ENCODE results near the gene P4HA2. TPM values are rescaled to one million over a fixed set of nuclear protein-coding genes. Genes with fewer than 3 reads are reported as not detected.

The P4HA2 gene
- total and polyA plus RNA-seq, 2 of the 8 experiments (the other 6 are each of a cell fraction or from before 2014, with no cell fraction given) = 7.4 to 9.3 TPM

GRCh38 chr5:132238169-132238744 lies 10.6 kb upstream of the P4HA2 start:
- ChIA-PET POLR2A (ENCODE audit: partially characterized antibody) (interaction anchor here (1.4 to 2.4 kb wide), 2 partner anchors 10 to 258 kb away, joined by 3 to 11 read pairs; partner anchors contain the start of gene P4HA2), CTCF (ENCODE audit: partially characterized antibody) (interaction anchor here (0.6 to 5.9 kb wide), 68 partner anchors 10 to 649 kb away, joined by 3 to 96 read pairs (median 6); partner anchors contain the start of genes ACSL6, CSF2, P4HA2 and PDLIM4)
- H3K4me3 ChIP-seq (ENCODE audit: extremely low read depth in 1 of 4, insufficient read depth in 2 of 4, low read depth in 3 of 4, low read length in 4 of 4) = no peak overlapping the region
- H2AK5ac ChIP-seq (ENCODE audit: low read depth, low read length) = no peak overlapping the region
- H3K27me3 ChIP-seq (replicated peaks in 1 of 4; ENCODE audit: control insufficient read depth in 3 of 4, extremely low read depth in 1 of 4, insufficient read depth in 3 of 4, low read length in 3 of 4) = no peaks in the 10 kb centered on the region
- no peak overlapping the region for H3K9ac ChIP-seq (replicated peaks in 1 of 4; ENCODE audit: extremely low read depth in 1 of 4, low read depth in 3 of 4, low read length in 3 of 4)
- 0 out of 2 replicates have a peak overlapping the region, but pooled peaks have one; percentile 31 for H2BK15ac ChIP-seq (ENCODE audit: low read length)
- no peak overlapping the region for H4K5ac ChIP-seq (ENCODE audit: insufficient read length, low read depth, low read length)
- no peak overlapping the region for H3K4ac ChIP-seq (replicated peaks; ENCODE audit: insufficient read length, low read depth, low read length)
- H3K9me3 ChIP-seq (ENCODE audit: insufficient read depth in 2 of 2, low read depth in 1 of 2, low read length in 1 of 2) = peaks cover 0 to 3% of the 10 kb centered on the region in 2 experiments; a peak in 1 of 4 replicates
- H3K79me2 ChIP-seq (ENCODE audit: control insufficient read depth in 1 of 2, insufficient read depth in 2 of 2, low read length in 2 of 2) = no peaks in the 10 kb centered on the region
- no peak overlapping the region for H3K4me2 ChIP-seq (ENCODE audit: insufficient read depth in 1 of 2, low read depth in 2 of 2, low read length in 2 of 2)
- H4K91ac ChIP-seq (replicated peaks; ENCODE audit: insufficient read length, low read length) = no peak overlapping the region
- peaks cover 0 to 2% of the 10 kb centered on the region in 2 experiments for H4K20me1 ChIP-seq (replicated peaks in 1 of 2; ENCODE audit: control insufficient read depth in 1 of 2, insufficient read depth in 2 of 2, low read length in 2 of 2)
- FAIRE-seq (no peak), DNase-seq (ENCODE audit: low read depth in 1 of 2, low spot score in 2 of 2) (peak in 1 of 2 experiments; percentile 95)
- H2BK5ac ChIP-seq (ENCODE audit: low read depth, low read length) = no peak overlapping the region
- H3K4me1 ChIP-seq (replicated peaks in 1 of 4; ENCODE audit: control insufficient read depth in 3 of 4, insufficient read depth in 4 of 4, low read length in 3 of 4) = no peaks in the 10 kb centered on the region
- H3K36me3 ChIP-seq (ENCODE audit: control insufficient read depth in 2 of 4, insufficient read depth in 4 of 4, low read length in 3 of 4) = no peaks in the 10 kb centered on the region
- WGBS, 2 experiments (ENCODE audit: extremely low coverage in 1 of 2, insufficient coverage in 1 of 2, insufficient read length in 1 of 2, insufficient replicate concordance in 2 of 2, low coverage in 1 of 2, low lambda C conversion rate in 2 of 2, missing lambda C conversion rate in 1 of 2) = 29% methylated on average over 1 of the region's 1 CpG; no CpG with 5 or more reads in 1 of the 2 experiments
- no peak overlapping the region for H2AFZ ChIP-seq (ENCODE audit: low read length)
- H3K18ac ChIP-seq (ENCODE audit: extremely low read depth, low read length) = no peak overlapping the region
- TF ChIP-seq SIX5 (IDR thresholded peaks at IDR 0.05; ENCODE audit: low read depth, low read length) (no peak), JUN (IDR thresholded peaks at IDR 0.05; ENCODE audit: low read depth, low read length) (no peak), BACH1 (IDR thresholded peaks at IDR 0.05; ENCODE audit: low read length) (no peak), ZNF274 (IDR thresholded peaks at IDR 0.05; ENCODE audit: borderline replicate concordance, extremely low read depth, low read length) (no peak), POU5F1 (IDR thresholded peaks at IDR 0.05; ENCODE audit: low read depth, low read length) (no peak), RAD21 (IDR thresholded peaks at IDR 0.05 in 1 of 2, conservative IDR thresholded peaks at IDR 0.05 in 1 of 2; ENCODE audit: low read depth in 2 of 2, low read length in 2 of 2) (peak; percentile 76 to 83), CTCF (IDR thresholded peaks at IDR 0.05; ENCODE audit: control extremely low read depth in 1 of 3, insufficient read depth in 1 of 3, low read depth in 1 of 3, low read length in 3 of 3) (peak; percentile 64 to 85 (median 75)), YY1 (IDR thresholded peaks at IDR 0.05; ENCODE audit: low read depth, low read length) (0 out of 2 replicates have a peak, but pooled peaks have one; percentile 20)
- no peaks in the 10 kb centered on the region for H3K79me1 ChIP-seq (ENCODE audit: low read depth, low read length)
- H2BK12ac ChIP-seq (ENCODE audit: low read depth, low read length) = no peak overlapping the region
- H3K23ac ChIP-seq (ENCODE audit: insufficient read length) = no peak overlapping the region
- no peak overlapping the region for H3K56ac ChIP-seq (replicated peaks; ENCODE audit: insufficient read length, low read depth, low read length)
- H3K27ac ChIP-seq (ENCODE audit: low read depth, low read length) = no peak overlapping the region
- H3K23me2 ChIP-seq (ENCODE audit: low read depth, low read length) = no peaks in the 10 kb centered on the region
- no peak overlapping the region for H2BK120ac ChIP-seq (replicated peaks; ENCODE audit: low read depth, low read length)
- H4K8ac ChIP-seq (ENCODE audit: extremely low read depth, insufficient read depth, low read length) = no peak overlapping the region; the same call in 1 of the 2 replicates
- H3K14ac ChIP-seq (ENCODE audit: insufficient read length) = no peak overlapping the region
- no peak overlapping the region for H2BK20ac ChIP-seq (ENCODE audit: low read length)

Measured in H1 (cell line).